HG02981 (cell line): ENCODE data around the gene RAB6B.

ENCODE experiments used
- ATAC-seq: cut with Tn5 transposase; IDR thresholded peaks from one replicate; pipeline ENCODE4 v1.9.1; 2021; ENCODE audit warnings: mild to moderate bottlenecking, moderate library complexity; ENCODE audit not compliant: unreplicated experiment

The RAB6B gene

DNA sequence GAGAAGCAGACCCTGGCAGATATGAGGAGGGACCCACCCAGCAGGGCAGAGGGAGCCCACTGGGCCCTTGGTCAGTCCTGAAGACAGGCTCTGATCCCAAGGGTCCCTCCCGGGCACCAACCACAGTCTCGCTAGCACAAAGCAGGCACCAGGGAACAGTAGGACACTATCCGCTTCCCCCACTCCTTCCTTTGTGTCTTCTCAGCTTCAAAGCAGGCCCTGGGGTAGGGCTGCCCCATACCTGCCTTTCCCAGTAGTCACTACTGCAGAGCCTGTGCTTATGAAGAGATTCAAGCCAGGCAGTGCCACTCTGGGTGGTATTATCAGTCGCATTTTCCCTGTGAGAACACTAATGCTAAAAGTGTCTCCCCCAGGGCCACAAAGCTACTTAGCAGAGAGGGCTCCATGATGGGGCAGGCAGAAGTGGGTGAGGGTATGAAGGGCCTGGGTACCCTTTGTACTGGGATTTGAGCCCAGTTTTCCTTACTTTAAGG is 57.3 kb downstream of the RAB6B start:
- no peak for ATAC-seq

GRCh38 chr3:133837487-133838295 is 58.0 kb downstream of the RAB6B start:
- no peak for ATAC-seq

GRCh38 chr3:133836497-133837158 is 59.1 kb downstream of the RAB6B start:
- no peak for ATAC-seq

DNA sequence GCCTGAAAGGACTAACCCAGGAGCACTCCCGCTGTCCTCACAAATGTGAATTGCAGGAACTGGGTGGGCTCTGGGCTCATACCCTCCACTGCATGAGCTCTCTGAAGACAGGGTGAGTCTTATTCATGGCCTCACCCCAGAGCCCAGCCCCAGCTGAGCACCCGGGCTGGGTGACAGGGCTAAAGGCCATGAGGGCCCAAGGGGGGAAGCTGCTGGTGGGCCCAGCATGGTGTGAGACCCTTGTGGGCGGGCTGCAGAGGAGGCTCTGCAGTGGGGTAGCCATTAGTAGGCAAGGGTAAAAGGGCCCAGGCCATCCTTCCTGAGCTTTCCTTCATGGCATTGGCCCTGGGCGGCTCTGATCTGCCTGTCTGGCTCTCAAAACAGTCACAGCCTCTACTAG is 59.7 kb downstream of the RAB6B start:
- ATAC-seq: no peak

DNA sequence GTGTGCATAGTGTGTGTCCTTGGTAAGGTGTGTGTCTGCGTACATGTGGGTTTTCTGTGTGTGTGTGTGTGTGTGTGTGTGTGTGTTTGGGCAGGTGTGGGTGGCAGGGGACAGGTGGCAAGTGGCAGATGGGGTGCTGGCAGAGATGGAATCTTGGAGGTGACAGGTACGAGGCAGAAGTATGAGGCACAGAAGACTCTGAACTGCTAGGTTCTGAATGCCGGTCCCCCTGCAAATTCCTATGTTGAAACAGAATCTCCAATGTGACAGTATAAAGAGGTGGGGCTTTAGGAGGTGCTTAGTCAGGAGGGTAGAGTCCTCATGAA is 60.3 kb downstream of the RAB6B start:
- no peak for ATAC-seq

DNA sequence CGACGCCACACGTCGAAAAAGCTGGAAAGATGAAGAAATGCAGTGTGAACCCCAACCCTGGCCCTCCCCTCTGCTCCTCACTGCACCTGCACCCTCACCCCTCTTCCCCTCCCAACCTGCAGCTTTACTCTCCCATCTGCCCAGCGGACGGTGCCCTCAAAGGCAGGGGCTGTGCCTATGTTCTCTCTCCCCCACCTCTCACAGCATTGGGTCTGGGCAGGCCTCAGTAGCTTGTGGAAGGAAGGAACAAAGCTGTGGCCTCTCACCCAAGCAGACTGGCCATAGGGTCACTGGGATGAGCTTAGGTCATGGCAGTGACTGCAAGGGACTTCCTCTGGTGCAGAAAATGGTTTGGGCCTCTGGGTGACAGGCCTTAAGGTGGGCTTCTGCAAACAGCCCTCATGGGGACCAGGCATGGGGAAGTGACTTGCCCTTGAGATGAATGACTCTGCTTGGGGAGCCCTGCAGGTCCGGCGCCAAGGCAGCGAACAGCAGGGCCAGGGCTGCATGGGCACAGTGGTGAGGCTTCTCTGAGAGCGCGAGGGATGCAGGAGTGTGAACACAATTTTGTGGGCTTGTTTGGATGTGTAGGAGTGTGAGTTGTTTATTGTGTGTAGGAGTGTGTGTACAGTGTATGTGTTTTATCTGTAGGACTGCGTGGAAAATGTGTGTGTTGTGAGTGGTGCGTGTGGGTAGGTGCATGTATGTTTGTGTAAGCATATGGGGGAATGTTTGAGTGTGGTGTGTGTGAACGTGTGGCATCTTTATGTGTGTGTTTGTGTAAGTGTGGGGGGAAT is 60.9 kb downstream of the RAB6B start:
- ATAC-seq: no peak

- no peak for ATAC-seq
These were observed 61.6 kb downstream of the RAB6B start for GRCh38 chr3:133833880-133834620.

DNA sequence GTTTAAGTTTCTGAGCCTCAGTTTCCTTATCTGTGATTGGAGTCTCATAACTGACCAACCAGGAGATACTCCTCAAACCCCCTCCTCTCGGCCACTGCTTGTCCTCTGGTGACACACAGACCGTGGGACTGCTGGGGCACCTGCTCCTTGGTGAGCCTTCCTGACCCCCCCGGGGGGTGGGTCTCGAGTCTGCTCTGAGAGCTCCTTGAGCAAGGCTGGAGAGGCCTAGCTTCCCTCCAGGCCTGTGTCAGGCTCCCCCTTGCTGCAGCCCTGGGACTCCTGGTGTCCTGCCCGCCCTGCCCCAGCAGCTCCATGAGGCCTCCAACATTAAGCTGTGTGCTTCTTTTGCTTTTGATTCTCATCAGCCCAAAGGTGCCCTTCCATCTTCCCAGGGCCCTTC is 62.4 kb downstream of the RAB6B start:
- ATAC-seq: no peak

- no peak for ATAC-seq
These were observed 62.9 kb downstream of the RAB6B start for GRCh38 chr3:133832802-133833144.

DNA sequence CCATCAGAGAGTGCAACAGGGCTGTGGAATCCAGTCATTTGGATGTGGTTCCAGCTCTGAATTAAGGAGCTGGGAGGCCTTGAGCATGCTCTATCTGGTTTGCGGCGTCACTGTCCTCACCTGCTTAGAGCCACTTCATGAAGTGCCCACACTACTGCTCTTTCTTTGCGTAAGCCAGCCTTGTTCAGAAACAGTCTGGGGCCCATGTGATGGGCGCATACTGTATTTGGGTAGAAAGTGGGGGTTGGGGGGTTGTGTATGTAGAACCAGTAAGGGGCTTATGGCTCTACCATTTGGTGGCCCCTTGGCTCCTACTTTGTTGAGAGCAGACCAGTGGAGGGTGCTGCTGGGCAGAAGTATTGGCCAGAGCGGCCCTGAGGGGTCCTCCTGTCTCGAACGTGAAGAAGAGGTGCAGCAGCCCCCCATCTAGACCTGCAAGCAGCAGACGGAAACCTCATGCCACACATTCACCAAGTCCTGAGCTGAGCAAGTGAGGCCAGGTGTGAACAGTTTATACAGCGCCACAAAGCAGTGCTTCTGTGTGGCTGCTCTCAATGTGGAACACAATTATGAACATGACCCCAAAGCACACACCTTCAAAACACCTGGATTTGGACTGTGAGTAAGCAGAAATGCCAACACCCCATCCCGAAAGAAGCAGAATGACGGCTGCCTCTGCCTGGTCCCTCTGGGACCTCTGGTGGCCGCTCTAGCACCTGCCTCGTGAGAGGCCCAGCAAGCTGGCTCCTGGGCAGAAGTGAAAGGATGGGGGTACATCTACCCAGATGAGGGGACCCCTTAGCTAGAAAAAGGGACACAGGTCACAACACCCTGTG is 63.5 kb downstream of the RAB6B start:
- ATAC-seq: no peak

- no peak for ATAC-seq
These were observed 65.6 kb downstream of the RAB6B start for GRCh38 chr3:133830071-133830470.

DNA sequence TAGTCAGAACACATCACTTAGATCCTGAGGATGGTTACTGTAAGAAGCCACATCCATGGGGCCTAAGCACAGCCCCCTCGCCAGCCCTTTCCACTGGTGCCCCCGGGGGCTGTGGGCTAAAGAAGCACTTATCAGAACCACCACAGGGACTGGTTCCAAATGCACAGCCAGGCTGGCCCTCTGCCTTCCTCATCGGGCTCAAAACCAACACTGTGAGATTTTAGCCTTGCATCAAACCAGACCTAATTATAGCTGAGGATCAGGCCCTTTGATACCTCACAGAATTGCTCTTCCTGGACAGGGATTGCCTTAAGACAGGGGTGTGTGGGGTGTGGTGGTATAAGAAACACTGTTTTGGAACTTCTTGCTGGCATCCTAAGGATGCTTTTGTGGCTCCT is 66.4 kb downstream of the RAB6B start:
- ATAC-seq: no peak

GRCh38 chr3:133828576-133829309 is 66.9 kb downstream of the RAB6B start:
- ATAC-seq: no peak

DNA sequence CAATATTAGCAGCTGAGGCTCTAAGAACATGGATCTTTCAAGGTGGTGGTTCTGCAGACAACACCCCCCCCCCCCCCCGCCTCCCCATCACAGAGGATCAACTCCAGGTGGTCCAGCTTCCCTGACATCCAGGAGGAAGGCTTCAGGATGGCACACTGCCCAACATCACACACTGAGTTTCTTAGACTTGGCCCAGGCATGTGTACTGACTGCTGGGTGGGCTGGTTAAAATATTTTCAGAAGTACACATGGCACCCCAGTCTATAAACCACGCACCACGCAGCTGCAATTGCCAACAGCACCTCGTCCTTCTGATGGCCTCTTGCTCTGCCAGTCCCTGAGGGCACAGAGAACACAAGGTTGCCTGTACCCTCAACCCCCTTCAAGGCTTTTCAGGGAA is 68.0 kb downstream of the RAB6B start:
- no peak for ATAC-seq

DNA sequence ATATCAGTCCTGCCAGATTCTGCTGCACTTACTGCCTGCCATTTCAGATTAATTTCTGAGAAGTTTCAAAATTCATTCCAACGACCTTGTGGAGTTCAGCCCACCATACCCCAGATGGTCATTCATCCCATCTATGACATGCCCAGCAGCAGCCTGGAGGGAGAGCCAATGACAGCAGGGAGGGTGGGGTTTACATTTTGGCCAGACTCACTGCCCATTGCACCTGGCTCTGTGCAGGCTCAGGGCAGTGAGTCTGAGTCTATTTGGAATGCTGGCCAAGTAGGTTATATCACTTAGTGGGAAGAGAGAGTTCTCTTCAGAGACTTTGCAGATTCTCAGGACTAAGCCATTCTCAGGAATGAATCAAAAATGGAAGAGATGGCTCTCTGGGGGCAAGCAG is 68.5 kb downstream of the RAB6B start:
- no peak for ATAC-seq

GRCh38 chr3:133825969-133826727 is 69.5 kb downstream of the RAB6B start:
- no peak for ATAC-seq

DNA sequence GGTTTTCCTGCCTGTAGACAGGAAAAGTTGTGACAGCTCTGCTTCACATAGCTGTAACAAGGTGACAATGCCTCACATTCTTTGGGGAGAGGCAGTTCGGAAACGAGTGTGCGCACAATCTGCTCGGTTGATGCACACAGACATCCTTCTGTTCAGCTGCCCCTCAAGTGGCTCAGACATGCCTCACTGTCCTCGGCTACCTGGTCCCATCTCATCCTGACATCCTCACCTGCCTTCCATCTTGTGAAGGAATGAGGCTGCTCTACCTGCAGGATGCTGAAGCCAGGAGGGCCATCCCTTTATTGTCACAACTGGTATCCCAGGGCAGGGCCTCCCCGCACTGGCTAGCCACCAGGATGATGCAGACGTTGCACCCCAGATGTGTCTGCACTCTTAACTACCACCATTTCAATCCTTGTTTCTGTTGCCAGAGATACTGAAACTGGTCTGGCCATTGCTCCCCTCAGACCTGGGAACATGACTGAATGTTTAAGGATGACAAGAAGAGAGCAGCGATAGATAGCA is 70.7 kb downstream of the RAB6B start:
- no peak for ATAC-seq

DNA sequence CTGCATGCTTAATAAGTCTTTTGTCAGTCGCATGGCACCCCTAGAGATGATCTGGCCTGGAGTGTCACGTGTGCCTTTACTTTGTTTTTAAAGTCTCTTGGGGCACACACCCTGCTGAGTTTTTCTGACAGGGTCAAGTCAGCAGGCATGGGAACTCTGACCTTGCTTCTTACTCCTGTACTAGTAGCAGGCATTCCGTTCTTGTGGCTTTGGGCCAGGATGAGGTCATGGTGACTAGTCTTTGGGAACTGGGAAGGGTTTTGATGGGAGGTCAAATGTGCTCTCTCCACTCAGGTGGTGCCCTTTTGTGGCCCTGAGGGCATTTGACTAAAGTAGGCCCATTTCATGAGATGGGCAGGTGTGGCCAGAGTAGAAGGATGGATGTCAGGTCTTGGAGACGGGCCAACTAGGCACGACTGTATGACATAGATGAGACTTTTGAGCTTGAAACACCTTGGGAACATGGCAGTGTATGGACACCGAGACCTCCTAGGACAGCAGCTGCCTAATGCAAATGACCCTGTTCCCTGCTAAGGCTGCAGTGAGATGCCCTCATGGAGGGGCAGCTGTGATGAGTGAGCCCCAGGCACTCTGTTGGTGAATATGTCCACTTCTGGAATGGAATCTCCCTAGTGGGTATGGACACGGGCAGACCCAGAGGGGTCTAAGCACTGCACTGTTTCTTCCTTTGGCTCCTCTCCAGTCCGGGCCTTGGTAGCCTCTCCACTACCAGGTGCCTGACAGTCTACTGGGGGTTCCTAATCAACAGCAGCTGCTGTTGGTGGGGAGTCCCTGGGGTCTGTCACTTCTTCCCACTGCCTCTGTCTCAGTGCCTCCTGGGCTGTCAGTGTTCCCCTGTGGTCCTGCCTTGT is 73.7 kb downstream of the RAB6B start:
- no peak for ATAC-seq
